Measurements from ENCODE around the gene SDHAF1. TPM values are rescaled to one million over a fixed set of nuclear protein-coding genes. Genes with fewer than 3 reads are reported as not detected.

SDHAF1 gene
- total and polyA plus RNA-seq, 2 donors (not counting 3 experiments of a cell fraction or from before 2014, with no cell fraction given): 10.3 to 16.2 TPM

DNA sequence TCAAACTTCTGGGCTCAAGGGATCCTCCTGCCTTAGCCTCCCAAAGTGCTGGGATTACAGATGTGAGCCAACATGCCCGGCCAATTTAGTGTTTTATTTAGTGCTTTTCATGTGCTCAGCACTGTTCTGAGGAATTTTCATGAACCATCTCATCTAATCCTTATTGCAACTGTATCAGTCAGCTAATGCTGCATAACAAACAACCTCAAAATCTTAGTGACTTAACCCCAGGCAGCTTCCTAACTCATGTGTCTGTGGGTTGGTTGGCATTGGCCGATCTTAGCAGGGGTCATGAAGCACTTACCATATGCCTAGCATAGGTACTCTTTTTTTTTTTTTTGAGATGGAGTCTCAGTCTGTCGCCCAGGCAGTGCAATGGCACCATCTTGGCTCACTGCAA lies 6.2 kb upstream of the SDHAF1 start:
- no peak for FAIRE-seq
- H2AFZ ChIP-seq (ENCODE audit: low read depth, low read length): no peak overlapping the region
- H3K27me3 ChIP-seq (ENCODE audit: control insufficient read depth in 2 of 2, insufficient read depth in 2 of 2, low read length in 2 of 2): peaks cover 5 to 11% of the 10 kb centered on the region in 2 experiments
- H3K9me3 ChIP-seq (replicated peaks; ENCODE audit: control insufficient read depth, insufficient read depth, low read length): no peaks in the 10 kb centered on the region
- no peaks in the 10 kb centered on the region for H3K79me2 ChIP-seq (ENCODE audit: control insufficient read depth, insufficient read depth, low read length)
- CTCF ChIA-PET: no interaction called here
- DNase-seq (ENCODE audit: low read depth, low spot score): no peak
- POLR2A ChIA-PET: no interaction called here
- no peaks in the 10 kb centered on the region for H3K4me1 ChIP-seq (ENCODE audit: control insufficient read depth, extremely low read depth, insufficient read depth, low read length)
- intact Hi-C loops (cut with micrococcal nuclease): no loop called here
- no peaks in the 10 kb centered on the region for H3K9me1 ChIP-seq (replicated peaks; ENCODE audit: control insufficient read depth, extremely low read depth, insufficient read depth, low read length)
- BruUV-seq (replicated peaks): no TSS peak
- dilution Hi-C loops (cut with MboI; ENCODE audit: extremely low pct_ligation_motif_present, low sequenced_read_pairs): no loop called here
- H3K27ac ChIP-seq (ENCODE audit: insufficient read depth, low read depth, low read length): no peak overlapping the region
- H3K4me2 ChIP-seq (ENCODE audit: insufficient read depth, low read length): no peak overlapping the region
- H4K20me1 ChIP-seq (replicated peaks; ENCODE audit: control insufficient read depth, extremely low read depth, insufficient read depth, low read length): no peaks in the 10 kb centered on the region
- TF ChIP-seq POLR2A (IDR thresholded peaks at IDR 0.05; ENCODE audit: low read depth, low read length) (no peak), EZH2 (IDR thresholded peaks at IDR 0.05; ENCODE audit: borderline replicate concordance, low read depth, low read length, severe bottlenecking) (no peak), GATA2 (IDR thresholded peaks at IDR 0.05; ENCODE audit: insufficient read depth, insufficient read length, low read depth, low read length) (no peak), POLR2AphosphoS5 (IDR thresholded peaks at IDR 0.05; ENCODE audit: insufficient read depth, low read depth, low read length) (no peak), FOS (IDR thresholded peaks at IDR 0.05; ENCODE audit: borderline replicate concordance, insufficient read depth, low read length) (no peak), JUN (IDR thresholded peaks at IDR 0.05; ENCODE audit: borderline replicate concordance, insufficient read depth, insufficient read length, low read depth) (no peak), MYC (IDR thresholded peaks at IDR 0.05; ENCODE audit: low read depth, low read length) (no peak)
- TF ChIP-seq, protein P1, sequence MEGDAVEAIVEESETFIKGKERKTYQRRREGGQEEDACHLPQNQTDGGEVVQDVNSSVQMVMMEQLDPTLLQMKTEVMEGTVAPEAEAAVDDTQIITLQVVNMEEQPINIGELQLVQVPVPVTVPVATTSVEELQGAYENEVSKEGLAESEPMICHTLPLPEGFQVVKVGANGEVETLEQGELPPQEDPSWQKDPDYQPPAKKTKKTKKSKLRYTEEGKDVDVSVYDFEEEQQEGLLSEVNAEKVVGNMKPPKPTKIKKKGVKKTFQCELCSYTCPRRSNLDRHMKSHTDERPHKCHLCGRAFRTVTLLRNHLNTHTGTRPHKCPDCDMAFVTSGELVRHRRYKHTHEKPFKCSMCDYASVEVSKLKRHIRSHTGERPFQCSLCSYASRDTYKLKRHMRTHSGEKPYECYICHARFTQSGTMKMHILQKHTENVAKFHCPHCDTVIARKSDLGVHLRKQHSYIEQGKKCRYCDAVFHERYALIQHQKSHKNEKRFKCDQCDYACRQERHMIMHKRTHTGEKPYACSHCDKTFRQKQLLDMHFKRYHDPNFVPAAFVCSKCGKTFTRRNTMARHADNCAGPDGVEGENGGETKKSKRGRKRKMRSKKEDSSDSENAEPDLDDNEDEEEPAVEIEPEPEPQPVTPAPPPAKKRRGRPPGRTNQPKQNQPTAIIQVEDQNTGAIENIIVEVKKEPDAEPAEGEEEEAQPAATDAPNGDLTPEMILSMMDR (IDR thresholded peaks at IDR 0.05; ENCODE audit: extremely low read depth in 1 of 2, insufficient read depth in 1 of 2, low read depth in 1 of 2, low read length in 2 of 2): no peak
- TF ChIP-seq, protein P2, sequence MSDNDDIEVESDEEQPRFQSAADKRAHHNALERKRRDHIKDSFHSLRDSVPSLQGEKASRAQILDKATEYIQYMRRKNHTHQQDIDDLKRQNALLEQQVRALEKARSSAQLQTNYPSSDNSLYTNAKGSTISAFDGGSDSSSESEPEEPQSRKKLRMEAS (IDR thresholded peaks at IDR 0.05; ENCODE audit: insufficient read depth, insufficient read length): no peak
- no peak overlapping the region for H3K9ac ChIP-seq (replicated peaks; ENCODE audit: extremely low read depth, insufficient read depth, low read length)
- H3K36me3 ChIP-seq (ENCODE audit: control insufficient read depth in 2 of 2, extremely low read depth in 1 of 2, insufficient read depth in 2 of 2, low read length in 2 of 2): no peaks in the 10 kb centered on the region
- H3K4me3 ChIP-seq (replicated peaks in 1 of 3; ENCODE audit: insufficient read depth in 1 of 3, low read depth in 1 of 3, low read length in 3 of 3): no peak overlapping the region
